ENCODE results near the gene ITGA5. TPM values are rescaled to one million over a fixed set of nuclear protein-coding genes. Genes with fewer than 3 reads are reported as not detected.

The ITGA5 gene
- polyA plus RNA-seq, 1 donor (not counting 4 experiments of a cell fraction or from before 2014, with no cell fraction given): 47.9 TPM

DNA sequence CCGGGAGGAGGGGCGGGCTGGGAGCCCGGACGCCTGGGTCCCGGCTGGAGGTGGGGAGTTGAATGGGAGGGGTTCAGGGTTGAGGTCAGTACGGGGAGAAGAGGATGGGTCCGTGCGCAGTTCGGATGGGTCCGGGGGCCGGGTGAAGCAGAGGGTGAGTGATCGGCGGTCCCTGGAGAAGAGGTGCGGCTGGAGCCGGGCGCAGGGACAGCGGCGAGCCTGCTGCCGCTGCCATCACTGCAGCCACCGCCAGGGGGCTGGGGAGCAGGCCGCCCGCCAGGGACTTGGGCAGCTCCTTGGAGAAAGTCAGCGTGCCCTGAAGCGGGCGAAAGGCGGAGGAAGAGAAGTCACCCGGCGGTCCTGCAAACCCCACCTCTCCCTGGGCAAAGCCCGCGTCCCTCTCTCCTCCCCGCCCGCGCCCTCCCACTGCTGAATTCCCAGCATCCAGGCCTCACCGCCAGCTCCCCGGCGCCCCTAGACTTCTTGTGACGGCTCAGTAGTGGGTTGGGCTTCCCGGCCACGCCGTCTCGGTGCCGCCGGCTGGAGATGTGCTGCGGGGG, 48.8 kb downstream of the ITGA5 start:
- H3K4me1 ChIP-seq (ENCODE audit: control insufficient read depth, extremely low read depth, insufficient read depth, low read length): peaks cover 34% of the 10 kb centered on the region
- TF ChIP-seq, protein P1, sequence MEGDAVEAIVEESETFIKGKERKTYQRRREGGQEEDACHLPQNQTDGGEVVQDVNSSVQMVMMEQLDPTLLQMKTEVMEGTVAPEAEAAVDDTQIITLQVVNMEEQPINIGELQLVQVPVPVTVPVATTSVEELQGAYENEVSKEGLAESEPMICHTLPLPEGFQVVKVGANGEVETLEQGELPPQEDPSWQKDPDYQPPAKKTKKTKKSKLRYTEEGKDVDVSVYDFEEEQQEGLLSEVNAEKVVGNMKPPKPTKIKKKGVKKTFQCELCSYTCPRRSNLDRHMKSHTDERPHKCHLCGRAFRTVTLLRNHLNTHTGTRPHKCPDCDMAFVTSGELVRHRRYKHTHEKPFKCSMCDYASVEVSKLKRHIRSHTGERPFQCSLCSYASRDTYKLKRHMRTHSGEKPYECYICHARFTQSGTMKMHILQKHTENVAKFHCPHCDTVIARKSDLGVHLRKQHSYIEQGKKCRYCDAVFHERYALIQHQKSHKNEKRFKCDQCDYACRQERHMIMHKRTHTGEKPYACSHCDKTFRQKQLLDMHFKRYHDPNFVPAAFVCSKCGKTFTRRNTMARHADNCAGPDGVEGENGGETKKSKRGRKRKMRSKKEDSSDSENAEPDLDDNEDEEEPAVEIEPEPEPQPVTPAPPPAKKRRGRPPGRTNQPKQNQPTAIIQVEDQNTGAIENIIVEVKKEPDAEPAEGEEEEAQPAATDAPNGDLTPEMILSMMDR (optimal IDR thresholded peaks at IDR 0.05 in 1 of 3, IDR thresholded peaks at IDR 0.05 in 1 of 3, conservative IDR thresholded peaks at IDR 0.05 in 1 of 3; ENCODE audit: extremely low read depth in 1 of 3, insufficient read depth in 2 of 3, low read length in 3 of 3): peak; percentile 21 to 62 (median 46)
- no peak for TF ChIP-seq EZH2 (IDR thresholded peaks at IDR 0.05; ENCODE audit: low read length)
- no peak overlapping the region for H2AFZ ChIP-seq (ENCODE audit: control insufficient read depth, low read length)
- dilution Hi-C loops (cut with MboI; ENCODE audit: extremely low pct_ligation_motif_present, low sequenced_read_pairs): no loop called here
- DNase-seq (ENCODE audit: low read depth, low spot score) (no peak), FAIRE-seq (no peak)
- peaks cover 5% of the 10 kb centered on the region for H4K20me1 ChIP-seq (ENCODE audit: control insufficient read depth, extremely low read depth, insufficient read depth, low read length)
- H3K9me3 ChIP-seq (ENCODE audit: control insufficient read depth, low read depth, low read length): no peaks in the 10 kb centered on the region
- H3K27me3 ChIP-seq (ENCODE audit: control insufficient read depth, extremely low read depth, insufficient read depth, low read length): no peaks in the 10 kb centered on the region
- H3K9ac ChIP-seq (ENCODE audit: control insufficient read depth, extremely low read depth, insufficient read depth, low read length): no peak overlapping the region
- peaks cover 3% of the 10 kb centered on the region for H3K9me1 ChIP-seq (ENCODE audit: control insufficient read depth, extremely low read depth, insufficient read depth, low read length)
- no peak overlapping the region for H3K4me2 ChIP-seq (ENCODE audit: control insufficient read depth, extremely low read depth, insufficient read depth, low read depth, low read length)
- peaks cover 2% of the 10 kb centered on the region for H3K79me2 ChIP-seq (ENCODE audit: control insufficient read depth, insufficient read depth, low read length)
- H3K4me3 ChIP-seq (ENCODE audit: control insufficient read depth in 2 of 3, extremely low read depth in 1 of 3, insufficient read depth in 2 of 3, low read depth in 1 of 3, low read length in 3 of 3): no peak overlapping the region
- peaks cover 41 to 42% of the 10 kb centered on the region in 2 experiments for H3K36me3 ChIP-seq (ENCODE audit: control insufficient read depth in 2 of 2, extremely low read depth in 1 of 2, insufficient read depth in 2 of 2, low read length in 2 of 2)
- H3K27ac ChIP-seq (ENCODE audit: control insufficient read depth, insufficient read depth, low read length): no peak overlapping the region

DNA sequence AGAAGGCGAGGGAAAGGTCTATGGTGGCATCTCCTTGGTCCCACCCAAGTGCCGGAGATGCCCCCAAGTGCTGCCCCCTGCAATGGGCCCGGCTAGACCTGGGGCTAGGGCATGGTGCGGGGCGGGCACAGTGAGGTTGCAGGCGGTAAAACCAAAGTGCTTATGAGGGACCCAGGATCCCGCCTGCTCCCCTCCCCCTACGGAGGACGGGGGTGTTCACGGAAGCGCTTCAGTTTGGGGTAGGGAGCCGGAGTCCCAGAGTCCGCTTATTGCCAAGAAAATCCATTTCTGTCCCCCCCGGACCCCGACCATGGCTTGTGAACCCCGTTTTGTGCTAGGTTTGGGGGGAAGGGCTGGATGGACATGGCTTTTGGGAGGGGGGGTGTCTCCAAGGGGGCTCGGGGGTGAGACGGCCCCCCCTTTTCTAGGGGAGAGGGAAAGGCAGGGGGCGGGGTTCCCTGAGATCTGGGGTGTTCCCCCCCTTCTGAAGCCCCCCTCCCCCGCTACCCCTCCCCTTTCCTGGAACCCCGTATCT, 49.4 kb downstream of the ITGA5 start:
- dilution Hi-C loops (cut with MboI; ENCODE audit: extremely low pct_ligation_motif_present, low sequenced_read_pairs): no loop called here
- FAIRE-seq: no peak
- no peak for DNase-seq (ENCODE audit: low read depth, low spot score)
- Histone ChIP-seq H2AFZ (ENCODE audit: control insufficient read depth, low read length) (no peak overlapping the region), H3K4me2 (ENCODE audit: control insufficient read depth, extremely low read depth, insufficient read depth, low read depth, low read length) (no peak overlapping the region), H3K36me3 (ENCODE audit: control insufficient read depth in 2 of 2, extremely low read depth in 1 of 2, insufficient read depth in 2 of 2, low read length in 2 of 2) (peaks cover 36 to 39% of the 10 kb centered on the region in 2 experiments), H3K27me3 (ENCODE audit: control insufficient read depth, extremely low read depth, insufficient read depth, low read length) (no peaks in the 10 kb centered on the region), H3K4me1 (ENCODE audit: control insufficient read depth, extremely low read depth, insufficient read depth, low read length) (peaks cover 28% of the 10 kb centered on the region), H3K9me3 (ENCODE audit: control insufficient read depth, low read depth, low read length) (no peaks in the 10 kb centered on the region), H4K20me1 (ENCODE audit: control insufficient read depth, extremely low read depth, insufficient read depth, low read length) (peaks cover under 1% of the 10 kb centered on the region), H3K27ac (ENCODE audit: control insufficient read depth, insufficient read depth, low read length) (no peak overlapping the region), H3K4me3 (ENCODE audit: control insufficient read depth in 2 of 3, extremely low read depth in 1 of 3, insufficient read depth in 2 of 3, low read depth in 1 of 3, low read length in 3 of 3) (no peak overlapping the region), H3K9ac (ENCODE audit: control insufficient read depth, extremely low read depth, insufficient read depth, low read length) (no peak overlapping the region), H3K79me2 (ENCODE audit: control insufficient read depth, insufficient read depth, low read length) (peaks cover 1% of the 10 kb centered on the region), H3K9me1 (ENCODE audit: control insufficient read depth, extremely low read depth, insufficient read depth, low read length) (peaks cover 1% of the 10 kb centered on the region)
- TF ChIP-seq EZH2 (IDR thresholded peaks at IDR 0.05; ENCODE audit: low read length): no peak
- TF ChIP-seq, protein P1 (optimal IDR thresholded peaks at IDR 0.05 in 1 of 3, IDR thresholded peaks at IDR 0.05 in 1 of 3, conservative IDR thresholded peaks at IDR 0.05 in 1 of 3; ENCODE audit: extremely low read depth in 1 of 3, insufficient read depth in 2 of 3, low read length in 3 of 3): no peak
